HepG2 (cell line): ENCODE data around the gene FMC1. TPM values are rescaled to one million over a fixed set of nuclear protein-coding genes. Genes with fewer than 3 reads are reported as not detected.

Experiments used
- ATAC-seq: fragments of 200-7000 bp; cut with Tn5 transposase; 3 replicates; pipeline ENCODE4 v1.9.1; 2020; ENCODE audit warnings: mild to moderate bottlenecking, moderate library complexity
- BruUV-seq: library from RNA; stranded (reverse); fragments of 400-500 nt; replicated peaks from 2 replicates; lab custom pipeline; 2021; lab: Mats Ljungman, UMichigan
- CTCF ChIA-PET: fragments of 300-600 bp; formaldehyde crosslinking; extraction: SDS; loops from one replicate; lab custom pipeline; 2021; ENCODE audit warnings: low total read pairs, inconsistent platforms, low intra/inter-chr PET ratio; lab: Yijun Ruan, JAX
- POLR2A ChIA-PET: fragments of 350-600 bp; sonication (Branson Sonifier 250); formaldehyde crosslinking; loops from one replicate; lab custom pipeline; 2020; ENCODE audit warnings: antibody characterized with exemption, inconsistent platforms; lab: Yijun Ruan, JAX
- DNase-seq: peaks from one replicate; pipeline ENCODE4 v3.0.0-alpha.2; 2015; ENCODE audit warnings: low spot score
- FAIRE-seq: peaks from 3 replicates; lab custom pipeline; 2011; peaks lifted over from hg19 to GRCh38; lab: Jason Lieb, UNC
- H2AFZ ChIP-seq: one replicate; pipeline ENCODE4 v1.6.1; 2011; ENCODE audit warnings: low read length, inconsistent platforms
- H3K27ac ChIP-seq: fragments of 300-600 bp; 3 replicates; pipeline ENCODE4 v1.8.0; 2011; ENCODE audit warnings: mixed run types, mild to moderate bottlenecking, mixed read lengths, low read length, inconsistent platforms; ENCODE audit not compliant: insufficient read depth; ENCODE audit errors: extremely low read length
- H3K27me3 ChIP-seq, 2 experiments: fragments of 200-600 bp in 1 of 2; 2 replicates in 1 of 2; 3 replicates in 1 of 2; pipeline versions ENCODE4 v1.6.0 to v1.8.0; 2011; ENCODE audit warnings: low read length in 2 of 2, mild to moderate bottlenecking in 2 of 2, moderate library complexity in 2 of 2, inconsistent platforms in 1 of 2; ENCODE audit not compliant: insufficient read depth in 2 of 2, control insufficient read depth in 1 of 2
- H3K36me3 ChIP-seq, 2 experiments: fragments of 200-600 bp in 1 of 2; replicated peaks in 1 of 2; 2 replicates in 1 of 2; 3 replicates in 1 of 2; pipeline versions ENCODE4 v1.5.1 to v1.8.0; 2011; ENCODE audit warnings: low read length in 2 of 2, inconsistent platforms in 1 of 2; ENCODE audit not compliant: insufficient read depth in 2 of 2, control insufficient read depth in 1 of 2
- H3K4me1 ChIP-seq: 2 replicates; pipeline ENCODE4 v1.5.1; 2012; ENCODE audit warnings: low read length, inconsistent platforms; ENCODE audit not compliant: insufficient read depth
- H3K4me2 ChIP-seq: 2 replicates; pipeline ENCODE4 v1.6.0; 2011; ENCODE audit warnings: low read depth, low read length, inconsistent platforms
- H3K4me3 ChIP-seq, 3 experiments: fragments of 200-600 bp in 1 of 3; sonication (generic), shearing (Covaris generic) in 1 of 3; replicated peaks in 1 of 3; 2 replicates each; pipeline ENCODE4 v1.5.1; 2011 to 2016; ENCODE audit warnings: low read length in 3 of 3, inconsistent platforms in 2 of 3, low read depth in 2 of 3, mild to moderate bottlenecking in 2 of 3, control low read depth in 1 of 3, mixed read lengths in 1 of 3; ENCODE audit not compliant: insufficient read depth in 1 of 3
- H3K79me2 ChIP-seq: one replicate; pipeline ENCODE4 v1.6.1; 2011; ENCODE audit warnings: low read length, inconsistent platforms; ENCODE audit not compliant: insufficient read depth
- H3K9ac ChIP-seq: 2 replicates; pipeline ENCODE4 v1.6.0; 2011; ENCODE audit warnings: mild to moderate bottlenecking, low read depth, low read length, inconsistent platforms; ENCODE audit not compliant: insufficient read depth
- H3K9me3 ChIP-seq: 2 replicates; pipeline ENCODE4 v1.5.1; 2012; ENCODE audit warnings: mild to moderate bottlenecking, low read length
- H4K20me1 ChIP-seq: 2 replicates; pipeline ENCODE4 v1.6.0; 2011; ENCODE audit warnings: inconsistent platforms, mild to moderate bottlenecking, low read length, moderate library complexity; ENCODE audit not compliant: insufficient read depth
- FLYWCH1 ChIP-seq: sonication (generic); formaldehyde crosslinking; IDR thresholded peaks from 2 replicates; pipeline ENCODE4 v1.8.1; 2023; ENCODE audit warnings: mild to moderate bottlenecking, missing genetic modification reagents
- IKZF4 ChIP-seq: sonication (generic); formaldehyde crosslinking; IDR thresholded peaks from 2 replicates; pipeline ENCODE4 v1.5.1; 2020; ENCODE audit warnings: borderline replicate concordance, mild to moderate bottlenecking, low read depth, missing genetic modification reagents; ENCODE audit errors: not compliant biosample characterization
- JARID2 ChIP-seq: sonication (generic); formaldehyde crosslinking; IDR thresholded peaks from 2 replicates; pipeline ENCODE4 v1.8.1; 2023; ENCODE audit warnings: missing genetic modification reagents, inconsistent platforms; ENCODE audit not compliant: insufficient replicate concordance
- MIXL1 ChIP-seq: IDR thresholded peaks from 2 replicates; pipeline ENCODE4 v1.6.1; 2016
- MLX ChIP-seq: IDR thresholded peaks from 2 replicates; pipeline ENCODE4 v1.6.1; 2016
- NFKBIZ ChIP-seq: IDR thresholded peaks from 2 replicates; pipeline ENCODE4 v1.6.1; 2018; ENCODE audit warnings: missing genetic modification reagents, missing compliant biosample characterization
- PHF20 ChIP-seq: sonication (generic); formaldehyde crosslinking; IDR thresholded peaks from 2 replicates; pipeline ENCODE4 v1.5.0; 2020; ENCODE audit warnings: mild to moderate bottlenecking, missing genetic modification reagents
- WIZ ChIP-seq: sonication (generic); formaldehyde crosslinking; IDR thresholded peaks from 2 replicates; pipeline ENCODE4 v1.5.1; 2020; ENCODE audit warnings: mild to moderate bottlenecking, missing genetic modification reagents
- ZBTB14 ChIP-seq: sonication (generic); formaldehyde crosslinking; IDR thresholded peaks from 2 replicates; pipeline ENCODE4 v1.4.0; 2020; ENCODE audit warnings: missing genetic modification reagents
- ZEB1 ChIP-seq: IDR thresholded peaks from 2 replicates; pipeline ENCODE4 v1.6.1; 2012; ENCODE audit warnings: mild to moderate bottlenecking, low read depth, inconsistent platforms; ENCODE audit not compliant: insufficient replicate concordance
- ZMYM2 ChIP-seq: sonication (generic); formaldehyde crosslinking; IDR thresholded peaks from 2 replicates; pipeline ENCODE4 v1.8.0; 2022; ENCODE audit warnings: mild to moderate bottlenecking, missing genetic modification reagents
- ZNF121 ChIP-seq: sonication (generic); formaldehyde crosslinking; IDR thresholded peaks from 2 replicates; pipeline ENCODE4 v1.5.0; 2020; ENCODE audit warnings: mild to moderate bottlenecking, missing genetic modification reagents
- ZNF264 ChIP-seq: sonication (generic); formaldehyde crosslinking; IDR thresholded peaks from 2 replicates; pipeline ENCODE4 v1.4.0; 2020; ENCODE audit warnings: missing genetic modification reagents
- ZNF780A ChIP-seq: sonication (generic); formaldehyde crosslinking; IDR thresholded peaks from 2 replicates; pipeline ENCODE4 v1.8.0; 2022; ENCODE audit warnings: mild to moderate bottlenecking, missing genetic modification reagents, moderate library complexity
- WGBS: methylation state at CpG from one replicate; pipeline ENCODE4 v1.1.6; 2017; ENCODE audit warnings: low lambda C conversion rate; 5-methylcytosine and 5-hydroxymethylcytosine counted together
- in situ Hi-C: cut with HindIII; loops from 2 replicates; pipeline ENCODE4 v1.10.0; 2017; ENCODE audit warnings: low pct_unique_long_range_greater_than_20kb; ENCODE audit not compliant: extremely low pct_ligation_motif_present
- intact Hi-C: fragments of 100-400 bp; cut with micrococcal nuclease; formaldehyde crosslinking; loops from one replicate; pipeline ENCODE4 v1.10.0; 2022; ENCODE audit not compliant: unreplicated experiment
- polyA plus RNA-seq, 8 experiments: library from polyadenylated mRNA; depleted of rRNA in 3 of 8; stranded (reverse) in 7 of 8; unstranded in 1 of 8; fragments of >200 nt; fragmentation: Illumina TruSeq in 4 of 8; extraction: Trizol in 4 of 8; gene quantifications; 2 replicates each; pipeline versions ENCODE4 v1.2.1 to v1.2.3, GENCODE V29; 2011 to 2016; ENCODE audit warnings: low read depth in 4 of 8, missing spikeins in 1 of 8, mixed read lengths in 1 of 8; ENCODE audit not compliant: insufficient read depth in 1 of 8
- total RNA-seq, 5 experiments: library from RNA; depleted of rRNA; stranded (reverse); fragments of >200 nt; fragmentation: Illumina TruSeq; extraction: Trizol; gene quantifications; 2 replicates each; pipeline ENCODE4 v1.2.3, GENCODE V29; 2016; ENCODE audit warnings: low read depth in 1 of 5
- TF ChIP-seq, protein P1 (sequence below): sonication (generic); formaldehyde crosslinking; IDR thresholded peaks from 2 replicates; pipeline ENCODE4 v1.4.0; 2020; ENCODE audit warnings: missing genetic modification reagents

FMC1 gene
- total and polyA plus RNA-seq, 2 of the 13 experiments (the other 11 are each of a cell fraction or from before 2014, with no cell fraction given) = 39.2 to 50.7 TPM

DNA sequence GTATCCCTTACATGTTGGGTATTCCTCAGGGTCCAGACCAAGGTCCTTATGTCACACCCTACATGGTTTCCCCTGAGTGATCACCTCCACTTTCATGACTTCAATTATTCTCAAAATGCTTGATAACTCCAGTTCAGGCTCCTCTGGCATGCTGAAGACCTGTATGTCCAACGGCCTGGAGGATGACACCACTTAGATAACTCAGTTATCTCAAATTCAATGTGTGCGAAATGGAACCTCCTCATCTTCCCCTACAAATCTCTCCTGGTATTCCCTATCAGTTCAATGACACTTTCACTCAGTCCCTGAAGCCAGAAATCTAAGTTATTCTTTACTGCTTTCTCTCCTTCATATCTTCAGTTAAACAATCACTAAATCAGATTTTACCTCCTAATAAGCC, 9.9 kb downstream of the FMC1 start:
- DNase-seq = no peak
- no peak overlapping the region for H3K4me3 ChIP-seq
- H3K27ac ChIP-seq = no peak overlapping the region
- H3K9me3 ChIP-seq = no peaks in the 10 kb centered on the region
- no peak overlapping the region for H3K4me2 ChIP-seq
- no peak for FAIRE-seq
- no peaks in the 10 kb centered on the region for H3K4me1 ChIP-seq
- H3K27me3 ChIP-seq = no peaks in the 10 kb centered on the region; a peak in 1 of 5 replicates
- in situ Hi-C loops = no loop called here
- no peaks in the 10 kb centered on the region for H4K20me1 ChIP-seq
- ChIA-PET POLR2A (no interaction called here), CTCF (no interaction called here)
- ATAC-seq = no peak
- TF ChIP-seq MLX (CRISPR knock-in tag) (no peak), ZNF121 (CRISPR knock-in tag) (no peak), NFKBIZ (no peak), ZNF264 (CRISPR knock-in tag) (no peak), JARID2 (CRISPR knock-in tag) (no peak), ZEB1 (no peak), ZNF780A (CRISPR knock-in tag) (no peak), WIZ (no peak), MIXL1 (CRISPR knock-in tag) (no peak), ZMYM2 (CRISPR knock-in tag) (no peak), IKZF4 (CRISPR knock-in tag) (no peak), ZBTB14 (CRISPR knock-in tag) (no peak), PHF20 (CRISPR knock-in tag) (no peak), FLYWCH1 (no peak)
- TF ChIP-seq, protein P1, sequence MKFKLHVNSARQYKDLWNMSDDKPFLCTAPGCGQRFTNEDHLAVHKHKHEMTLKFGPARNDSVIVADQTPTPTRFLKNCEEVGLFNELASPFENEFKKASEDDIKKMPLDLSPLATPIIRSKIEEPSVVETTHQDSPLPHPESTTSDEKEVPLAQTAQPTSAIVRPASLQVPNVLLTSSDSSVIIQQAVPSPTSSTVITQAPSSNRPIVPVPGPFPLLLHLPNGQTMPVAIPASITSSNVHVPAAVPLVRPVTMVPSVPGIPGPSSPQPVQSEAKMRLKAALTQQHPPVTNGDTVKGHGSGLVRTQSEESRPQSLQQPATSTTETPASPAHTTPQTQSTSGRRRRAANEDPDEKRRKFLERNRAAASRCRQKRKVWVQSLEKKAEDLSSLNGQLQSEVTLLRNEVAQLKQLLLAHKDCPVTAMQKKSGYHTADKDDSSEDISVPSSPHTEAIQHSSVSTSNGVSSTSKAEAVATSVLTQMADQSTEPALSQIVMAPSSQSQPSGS (CRISPR knock-in tag) = no peak
- no peaks in the 10 kb centered on the region for H3K79me2 ChIP-seq
- BruUV-seq = no TSS peak
- intact Hi-C loops = no loop called here
- peaks cover 1 to 8% of the 10 kb centered on the region in 2 experiments; a peak in 3 of 5 replicates for H3K36me3 ChIP-seq
- WGBS = 93% methylated on average over 2 of the region's 2 CpGs
- no peak overlapping the region for H3K9ac ChIP-seq
- no peak overlapping the region for H2AFZ ChIP-seq
